Measurements from ENCODE around the gene CCDC186. TPM values are rescaled to one million over a fixed set of nuclear protein-coding genes. Genes with fewer than 3 reads are reported as not detected.

The CCDC186 gene
- total and polyA plus RNA-seq, 2 of the 13 experiments (the other 11 are each of a cell fraction or from before 2014, with no cell fraction given): 4.2 to 11.8 TPM

GRCh38 chr10:114103284-114103683 is 70.7 kb downstream of the CCDC186 start:
- ATAC-seq: peak; percentile 69
- 3% methylated on average over 6 of the region's 6 CpGs for WGBS (ENCODE audit: low lambda C conversion rate)

More at GRCh38 chr10:114103284-114103683, 70.7 kb downstream of the CCDC186 start:
- no peak overlapping the region for H2AFZ ChIP-seq (ENCODE audit: low read length)
- no peaks in the 10 kb centered on the region for H3K9me3 ChIP-seq (ENCODE audit: low read length)
- CTCF ChIA-PET (ENCODE audit: low intra/inter-chr PET ratio, low total read pairs): interaction anchor here (1.1 to 2.4 kb wide), 3 partner anchors 304 to 398 kb away, joined by 3 to 42 read pairs (median 8); no protein-coding TSS in a partner anchor
- H3K27me3 ChIP-seq (ENCODE audit: control insufficient read depth in 1 of 2, insufficient read depth in 2 of 2, low read length in 2 of 2): peaks cover 0 to 21% of the 10 kb centered on the region in 2 experiments; a peak in 4 of 5 replicates
- no TSS peak for BruUV-seq (replicated peaks)
- H3K36me3 ChIP-seq (replicated peaks in 1 of 2; ENCODE audit: control insufficient read depth in 1 of 2, insufficient read depth in 2 of 2, low read length in 2 of 2): no peaks in the 10 kb centered on the region
- H3K4me1 ChIP-seq (ENCODE audit: insufficient read depth, low read length): peaks cover 23% of the 10 kb centered on the region
- POLR2A ChIA-PET: no interaction called here
- no peak overlapping the region for H3K4me2 ChIP-seq (ENCODE audit: low read depth, low read length)
- intact Hi-C loops (cut with micrococcal nuclease; ENCODE audit: unreplicated experiment): loop anchor here (1.0 to 10.0 kb wide), 3 partner anchors 188 to 398 kb away; no protein-coding TSS in a partner anchor
- no peak overlapping the region for H3K4me3 ChIP-seq (replicated peaks in 1 of 3; ENCODE audit: insufficient read depth in 1 of 3, low read depth in 2 of 3, low read length in 3 of 3)
- in situ Hi-C loops (cut with HindIII; ENCODE audit: extremely low pct_ligation_motif_present, low pct_unique_long_range_greater_than_20kb): loop anchor here (5.0 kb wide), 2 partner anchors 306 to 396 kb away; no protein-coding TSS in a partner anchor
- FAIRE-seq (peak; percentile 64), DNase-seq (ENCODE audit: low spot score) (peak; percentile 46)
- H3K27ac ChIP-seq (ENCODE audit: extremely low read length, insufficient read depth, low read length): no peak overlapping the region
- peak; percentile 70 for TF ChIP-seq CTCF (CRISPR knock-in tag; IDR thresholded peaks at IDR 0.05)
- TF ChIP-seq SP1 (IDR thresholded peaks at IDR 0.05): no peak
- TF ChIP-seq SP1 (CRISPR knock-in tag; IDR thresholded peaks at IDR 0.05): no peak
- TF ChIP-seq SMC3 (IDR thresholded peaks at IDR 0.05; ENCODE audit: low read length): peak; percentile 55; the same call in 1 of the 2 replicates
- TF ChIP-seq ZNF512 (CRISPR knock-in tag; IDR thresholded peaks at IDR 0.05): no peak
- TF ChIP-seq STAG1 (CRISPR knock-in tag; IDR thresholded peaks at IDR 0.05): peak; percentile 88
- peak; percentile 28; the same call in 1 of the 2 replicates for TF ChIP-seq ZNF652 (CRISPR knock-in tag; IDR thresholded peaks at IDR 0.05; ENCODE audit: borderline replicate concordance, low read depth)
- no peaks in the 10 kb centered on the region for H4K20me1 ChIP-seq (ENCODE audit: insufficient read depth, low read length)
- H3K79me2 ChIP-seq (ENCODE audit: insufficient read depth, low read length): no peaks in the 10 kb centered on the region
- H3K9ac ChIP-seq (ENCODE audit: insufficient read depth, low read depth, low read length): no peak overlapping the region

Data from HepG2 (cell line).